ENCODE results near the gene DEPP1.

DNA sequence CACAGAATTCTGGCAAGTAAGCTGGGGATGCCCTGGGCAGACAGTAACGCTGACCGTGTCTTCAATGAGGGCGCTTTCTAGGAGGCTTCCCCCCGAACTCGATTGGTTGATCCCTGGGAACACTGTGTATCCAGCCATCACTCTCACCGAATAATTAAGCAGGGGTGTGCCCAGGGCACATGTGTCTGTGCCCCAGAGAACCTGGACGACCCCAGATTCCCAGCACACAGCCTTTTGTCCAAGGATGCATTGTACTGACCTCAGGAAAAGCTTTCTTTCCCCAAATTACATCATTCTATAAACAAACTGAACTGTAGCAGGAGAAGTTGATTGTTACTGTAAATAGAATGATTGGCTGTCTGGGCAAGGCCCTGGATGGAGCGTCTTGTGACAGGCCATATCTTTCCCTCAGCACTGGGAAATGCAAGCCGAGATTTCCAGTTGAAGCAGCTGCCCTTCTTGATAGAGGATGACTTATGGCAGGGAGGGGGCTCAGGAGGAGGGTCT, 6.6 kb upstream of the DEPP1 start:
- TF ChIP-seq KMT2A (CRISPR knock-in tag; IDR thresholded peaks at IDR 0.05) (no peak), ZNF530 (CRISPR knock-in tag; IDR thresholded peaks at IDR 0.05; ENCODE audit: low read depth) (no peak), TBP (CRISPR knock-in tag; IDR thresholded peaks at IDR 0.05) (no peak), TOE1 (CRISPR knock-in tag; IDR thresholded peaks at IDR 0.05) (no peak), ZBTB20 (CRISPR knock-in tag; IDR thresholded peaks at IDR 0.05; ENCODE audit: borderline replicate concordance, low read depth) (no peak), ZNF329 (CRISPR knock-in tag; IDR thresholded peaks at IDR 0.05; ENCODE audit: low read depth) (no peak), MXI1 (IDR thresholded peaks at IDR 0.05; ENCODE audit: borderline replicate concordance, low read depth, low read length) (no peak), CCAR2 (optimal IDR thresholded peaks at IDR 0.05; ENCODE audit: low read depth, low read length) (no peak), POLR2AphosphoS5 (IDR thresholded peaks at IDR 0.05; ENCODE audit: low read depth, low read length) (no peak), U2AF2 (IDR thresholded peaks at IDR 0.05; ENCODE audit: low read depth, low read length) (no peak), MAFG (CRISPR knock-in tag; IDR thresholded peaks at IDR 0.05) (no peak), HCFC1 (IDR thresholded peaks at IDR 0.05; ENCODE audit: low read depth, low read length) (no peak)
- TF ChIP-seq, protein P1, sequence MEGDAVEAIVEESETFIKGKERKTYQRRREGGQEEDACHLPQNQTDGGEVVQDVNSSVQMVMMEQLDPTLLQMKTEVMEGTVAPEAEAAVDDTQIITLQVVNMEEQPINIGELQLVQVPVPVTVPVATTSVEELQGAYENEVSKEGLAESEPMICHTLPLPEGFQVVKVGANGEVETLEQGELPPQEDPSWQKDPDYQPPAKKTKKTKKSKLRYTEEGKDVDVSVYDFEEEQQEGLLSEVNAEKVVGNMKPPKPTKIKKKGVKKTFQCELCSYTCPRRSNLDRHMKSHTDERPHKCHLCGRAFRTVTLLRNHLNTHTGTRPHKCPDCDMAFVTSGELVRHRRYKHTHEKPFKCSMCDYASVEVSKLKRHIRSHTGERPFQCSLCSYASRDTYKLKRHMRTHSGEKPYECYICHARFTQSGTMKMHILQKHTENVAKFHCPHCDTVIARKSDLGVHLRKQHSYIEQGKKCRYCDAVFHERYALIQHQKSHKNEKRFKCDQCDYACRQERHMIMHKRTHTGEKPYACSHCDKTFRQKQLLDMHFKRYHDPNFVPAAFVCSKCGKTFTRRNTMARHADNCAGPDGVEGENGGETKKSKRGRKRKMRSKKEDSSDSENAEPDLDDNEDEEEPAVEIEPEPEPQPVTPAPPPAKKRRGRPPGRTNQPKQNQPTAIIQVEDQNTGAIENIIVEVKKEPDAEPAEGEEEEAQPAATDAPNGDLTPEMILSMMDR (CRISPR knock-in tag; IDR thresholded peaks at IDR 0.05) = no peak
- TF ChIP-seq, protein P2, sequence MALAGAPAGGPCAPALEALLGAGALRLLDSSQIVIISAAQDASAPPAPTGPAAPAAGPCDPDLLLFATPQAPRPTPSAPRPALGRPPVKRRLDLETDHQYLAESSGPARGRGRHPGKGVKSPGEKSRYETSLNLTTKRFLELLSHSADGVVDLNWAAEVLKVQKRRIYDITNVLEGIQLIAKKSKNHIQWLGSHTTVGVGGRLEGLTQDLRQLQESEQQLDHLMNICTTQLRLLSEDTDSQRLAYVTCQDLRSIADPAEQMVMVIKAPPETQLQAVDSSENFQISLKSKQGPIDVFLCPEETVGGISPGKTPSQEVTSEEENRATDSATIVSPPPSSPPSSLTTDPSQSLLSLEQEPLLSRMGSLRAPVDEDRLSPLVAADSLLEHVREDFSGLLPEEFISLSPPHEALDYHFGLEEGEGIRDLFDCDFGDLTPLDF (CRISPR knock-in tag; IDR thresholded peaks at IDR 0.05) = no peak
